ENCODE results near the gene EP400. TPM values are rescaled to one million over a fixed set of nuclear protein-coding genes. Genes with fewer than 3 reads are reported as not detected.

EP400 gene
- total and polyA plus RNA-seq, 8 donors = 33.5 to 49.9 (median 41.4) TPM

- peak in 1 of 4 donors; percentile 71 for DNase-seq
- peaks cover 0 to 8% of the 10 kb centered on the region in 2 donors for H3K4me1 ChIP-seq
- peaks cover 0 to 85% of the 10 kb centered on the region in 2 donors for H3K36me3 ChIP-seq
- intact Hi-C loops (cut with DNase I) = no loop called here
- H3K4me3 ChIP-seq = no peak overlapping the region
- H3K27ac ChIP-seq = no peak overlapping the region
- no peak for ATAC-seq
- H3K9me3 ChIP-seq = no peaks in the 10 kb centered on the region
- no peaks in the 10 kb centered on the region for H3K27me3 ChIP-seq
- TF ChIP-seq CTCF (IDR thresholded peaks at IDR 0.05) = no peak
Measured at GRCh38 chr12:131909752-131910219, 40.0 kb upstream of the EP400 start.

- peaks cover 0 to 8% of the 10 kb centered on the region in 2 donors for H3K4me1 ChIP-seq
- H3K27ac ChIP-seq = no peak overlapping the region
- ATAC-seq = no peak
- intact Hi-C loops (cut with DNase I) = no loop called here
- peak in 1 of 4 donors; percentile 75 for DNase-seq
- no peak overlapping the region for H3K4me3 ChIP-seq
- TF ChIP-seq CTCF (IDR thresholded peaks at IDR 0.05) = no peak
- H3K27me3 ChIP-seq = no peaks in the 10 kb centered on the region
- no peaks in the 10 kb centered on the region for H3K9me3 ChIP-seq
- H3K36me3 ChIP-seq = peaks cover 0 to 91% of the 10 kb centered on the region in 2 donors
Measured at GRCh38 chr12:131910302-131911027, 39.3 kb upstream of the EP400 start.

GRCh38 chr12:131911028-131911650 lies 38.6 kb upstream of the EP400 start:
- Histone ChIP-seq H3K4me3 (no peak overlapping the region), H3K4me1 (peaks cover 0 to 8% of the 10 kb centered on the region in 2 donors), H3K9me3 (no peaks in the 10 kb centered on the region), H3K27me3 (no peaks in the 10 kb centered on the region), H3K27ac (no peak overlapping the region), H3K36me3 (peaks cover 0 to 98% of the 10 kb centered on the region in 2 donors)
- no peak for TF ChIP-seq CTCF (IDR thresholded peaks at IDR 0.05)
- intact Hi-C loops (cut with DNase I) = no loop called here
- no peak for ATAC-seq
- no peak for DNase-seq

GRCh38 chr12:131911851-131912477 lies 37.8 kb upstream of the EP400 start:
- H3K4me3 ChIP-seq = no peak overlapping the region
- TF ChIP-seq CTCF (IDR thresholded peaks at IDR 0.05) = no peak
- peaks cover 0 to 98% of the 10 kb centered on the region in 2 donors for H3K36me3 ChIP-seq
- no peak overlapping the region for H3K27ac ChIP-seq
- H3K27me3 ChIP-seq = no peaks in the 10 kb centered on the region
- DNase-seq = peak in 1 of 4 donors; percentile 66
- intact Hi-C loops (cut with DNase I) = no loop called here
- peaks cover 0 to 8% of the 10 kb centered on the region in 2 donors for H3K4me1 ChIP-seq
- ATAC-seq = no peak
- no peaks in the 10 kb centered on the region for H3K9me3 ChIP-seq
